Neural progenitor cell (in vitro differentiated cells): ENCODE measurements around the gene IL21R.

Experiments used
- EZH2 ChIP-seq: fragments of 200-600 bp; sonication (generic); IDR thresholded peaks from 2 replicates; pipeline ENCODE4 v1.6.1; 2017; ENCODE audit warnings: antibody characterized with exemption, mild to moderate bottlenecking, moderate library complexity
- TF ChIP-seq, protein P1 (sequence below): fragments of 200-600 bp; sonication (generic); IDR thresholded peaks from 2 replicates; pipeline ENCODE4 v1.5.1; 2017; ENCODE audit warnings: antibody characterized with exemption, mild to moderate bottlenecking

DNA sequence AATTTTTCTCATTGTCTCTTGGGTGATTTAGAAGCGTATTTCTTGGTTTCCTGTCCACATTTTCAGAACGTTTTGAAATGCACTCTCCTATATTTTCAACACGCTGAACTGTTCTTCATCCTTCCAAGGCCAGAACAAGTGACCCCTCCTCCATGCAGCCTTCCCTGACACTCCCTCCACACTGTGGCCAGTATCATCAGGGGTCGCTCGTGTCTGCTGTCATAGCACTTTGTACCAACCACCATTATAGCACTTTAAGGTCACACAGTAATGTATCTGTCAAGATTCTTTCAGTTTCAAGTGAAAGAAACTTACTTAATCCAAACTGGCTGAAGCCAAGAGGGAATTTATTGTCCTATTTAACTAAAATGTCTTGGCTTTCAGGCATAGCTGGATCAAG, 17.5 kb upstream of the IL21R start:
- TF ChIP-seq EZH2, result no peak
- TF ChIP-seq, protein P1, sequence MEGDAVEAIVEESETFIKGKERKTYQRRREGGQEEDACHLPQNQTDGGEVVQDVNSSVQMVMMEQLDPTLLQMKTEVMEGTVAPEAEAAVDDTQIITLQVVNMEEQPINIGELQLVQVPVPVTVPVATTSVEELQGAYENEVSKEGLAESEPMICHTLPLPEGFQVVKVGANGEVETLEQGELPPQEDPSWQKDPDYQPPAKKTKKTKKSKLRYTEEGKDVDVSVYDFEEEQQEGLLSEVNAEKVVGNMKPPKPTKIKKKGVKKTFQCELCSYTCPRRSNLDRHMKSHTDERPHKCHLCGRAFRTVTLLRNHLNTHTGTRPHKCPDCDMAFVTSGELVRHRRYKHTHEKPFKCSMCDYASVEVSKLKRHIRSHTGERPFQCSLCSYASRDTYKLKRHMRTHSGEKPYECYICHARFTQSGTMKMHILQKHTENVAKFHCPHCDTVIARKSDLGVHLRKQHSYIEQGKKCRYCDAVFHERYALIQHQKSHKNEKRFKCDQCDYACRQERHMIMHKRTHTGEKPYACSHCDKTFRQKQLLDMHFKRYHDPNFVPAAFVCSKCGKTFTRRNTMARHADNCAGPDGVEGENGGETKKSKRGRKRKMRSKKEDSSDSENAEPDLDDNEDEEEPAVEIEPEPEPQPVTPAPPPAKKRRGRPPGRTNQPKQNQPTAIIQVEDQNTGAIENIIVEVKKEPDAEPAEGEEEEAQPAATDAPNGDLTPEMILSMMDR, result no peak
